Body of pancreas (tissue), 4 donors: ENCODE data around the gene VAMP3. TPM values are rescaled to one million over a fixed set of nuclear protein-coding genes. Genes with fewer than 3 reads are reported as not detected.

Source experiments
- ATAC-seq: fragments of 150-250 bp; one replicate; pipeline ENCODE4 v1.9.1; 2016
- DNase-seq, 4 donors: peaks; one replicate each; pipeline ENCODE4 v3.0.0-alpha.2; 2019
- H3K27ac ChIP-seq, 4 donors: fragments of 200-600 bp; sonication (generic); 1 replicate in 3 of 4; 2 replicates in 1 of 4; pipeline versions ENCODE4 v1.5.1 to v1.6.1; 2016 to 2019; ENCODE audit warnings: mild to moderate bottlenecking in 1 of 4, mixed read lengths in 1 of 4, moderate library complexity in 1 of 4
- H3K27me3 ChIP-seq, 2 donors: fragments of 200-600 bp; sonication (generic); one replicate each; pipeline ENCODE4 v1.6.0; 2016; ENCODE audit warnings: mild to moderate bottlenecking in 1 of 2
- H3K36me3 ChIP-seq, 2 donors: fragments of 200-600 bp; sonication (generic); replicated peaks in 1 of 2; 2 replicates each; pipeline ENCODE4 v1.5.1; 2016; ENCODE audit warnings: low read depth in 2 of 2; ENCODE audit not compliant: insufficient read depth in 1 of 2
- H3K4me1 ChIP-seq: fragments of 200-600 bp; sonication (generic); one replicate; pipeline ENCODE4 v1.6.0; 2016
- H3K4me3 ChIP-seq, 2 donors: fragments of 200-600 bp; sonication (generic); 1 replicate in 1 of 2; 2 replicates in 1 of 2; pipeline ENCODE4 v1.5.1; 2016 to 2019
- H3K9me3 ChIP-seq, 3 donors: fragments of 200-600 bp; sonication (generic); 1 replicate in 2 of 3; 2 replicates in 1 of 3; pipeline ENCODE4 v1.5.1; 2016
- POLR2A ChIP-seq, 3 donors: fragments of 450-650 bp; IDR thresholded peaks; one replicate each; pipeline ENCODE4 v1.6.1; 2016; ENCODE audit warnings: antibody characterized with exemption in 3 of 3, mild to moderate bottlenecking in 2 of 3
- WGBS, 2 donors: methylation state at CpG; one replicate each; pipeline ENCODE4 v1.1.5; 2017; 5-methylcytosine and 5-hydroxymethylcytosine counted together
- intact Hi-C: fragments of 100-400 bp; cut with DNase I; formaldehyde crosslinking; loops from one replicate; pipeline ENCODE4 v1.15.1; 2023
- total RNA-seq, 2 donors: library from RNA; depleted of rRNA; stranded (reverse); fragments of >200 nt; gene quantifications; one replicate each; pipeline ENCODE4 v1.1.0, GENCODE V29; 2016
- TF ChIP-seq, protein P1 (sequence below), 7 experiments: fragments of 450-650 bp in 4 of 7; fragments of 200-600 bp in 3 of 7; sonication (generic) in 3 of 7; IDR thresholded peaks; one replicate each; pipeline ENCODE4 v1.5.1; 2016 to 2019; ENCODE audit warnings: antibody characterized with exemption in 7 of 7

VAMP3 gene
- total RNA-seq, 2 donors from 2014 or later = 28.0 to 43.3 TPM

- H3K27ac ChIP-seq = no peak overlapping the region
- TF ChIP-seq POLR2A (IDR thresholded peaks at IDR 0.05) = no peak
- TF ChIP-seq, protein P1, sequence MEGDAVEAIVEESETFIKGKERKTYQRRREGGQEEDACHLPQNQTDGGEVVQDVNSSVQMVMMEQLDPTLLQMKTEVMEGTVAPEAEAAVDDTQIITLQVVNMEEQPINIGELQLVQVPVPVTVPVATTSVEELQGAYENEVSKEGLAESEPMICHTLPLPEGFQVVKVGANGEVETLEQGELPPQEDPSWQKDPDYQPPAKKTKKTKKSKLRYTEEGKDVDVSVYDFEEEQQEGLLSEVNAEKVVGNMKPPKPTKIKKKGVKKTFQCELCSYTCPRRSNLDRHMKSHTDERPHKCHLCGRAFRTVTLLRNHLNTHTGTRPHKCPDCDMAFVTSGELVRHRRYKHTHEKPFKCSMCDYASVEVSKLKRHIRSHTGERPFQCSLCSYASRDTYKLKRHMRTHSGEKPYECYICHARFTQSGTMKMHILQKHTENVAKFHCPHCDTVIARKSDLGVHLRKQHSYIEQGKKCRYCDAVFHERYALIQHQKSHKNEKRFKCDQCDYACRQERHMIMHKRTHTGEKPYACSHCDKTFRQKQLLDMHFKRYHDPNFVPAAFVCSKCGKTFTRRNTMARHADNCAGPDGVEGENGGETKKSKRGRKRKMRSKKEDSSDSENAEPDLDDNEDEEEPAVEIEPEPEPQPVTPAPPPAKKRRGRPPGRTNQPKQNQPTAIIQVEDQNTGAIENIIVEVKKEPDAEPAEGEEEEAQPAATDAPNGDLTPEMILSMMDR (IDR thresholded peaks at IDR 0.05) = no peak
- DNase-seq (no peak), ATAC-seq (no peak)
- no peak overlapping the region for H3K4me3 ChIP-seq
- H3K27me3 ChIP-seq = no peaks in the 10 kb centered on the region
- intact Hi-C loops = no loop called here
- H3K36me3 ChIP-seq = peaks cover 0 to 33% of the 10 kb centered on the region in 2 donors
- H3K9me3 ChIP-seq = no peaks in the 10 kb centered on the region
- H3K4me1 ChIP-seq = no peaks in the 10 kb centered on the region
- 94 to 97% methylated on average over 13 of the region's 13 CpGs for WGBS, 2 donors
Observed at GRCh38 chr1:7809742-7810141, 38.6 kb downstream of the VAMP3 start.

GRCh38 chr1:7810395-7810794 is 39.3 kb downstream of the VAMP3 start:
- no peaks in the 10 kb centered on the region for H3K27me3 ChIP-seq
- intact Hi-C loops = no loop called here
- DNase-seq (peak in 1 of 4 donors; percentile 17), ATAC-seq (no peak)
- no peak overlapping the region for H3K27ac ChIP-seq
- H3K4me1 ChIP-seq = no peaks in the 10 kb centered on the region
- H3K9me3 ChIP-seq = no peaks in the 10 kb centered on the region
- TF ChIP-seq, protein P1 (IDR thresholded peaks at IDR 0.05) = no peak
- no peak for TF ChIP-seq POLR2A (IDR thresholded peaks at IDR 0.05)
- H3K4me3 ChIP-seq = no peak overlapping the region
- 93 to 95% methylated on average over 7 of the region's 7 CpGs for WGBS, 2 donors
- peaks cover 0 to 31% of the 10 kb centered on the region in 2 donors for H3K36me3 ChIP-seq

- Histone ChIP-seq H3K27ac (no peak overlapping the region), H3K36me3 (peaks cover 0 to 28% of the 10 kb centered on the region in 2 donors), H3K4me3 (no peak overlapping the region), H3K27me3 (no peaks in the 10 kb centered on the region), H3K9me3 (no peaks in the 10 kb centered on the region), H3K4me1 (no peaks in the 10 kb centered on the region)
- TF ChIP-seq, protein P1 (IDR thresholded peaks at IDR 0.05) = no peak
- no peak for TF ChIP-seq POLR2A (IDR thresholded peaks at IDR 0.05)
- DNase-seq (no peak), ATAC-seq (no peak)
- intact Hi-C loops = no loop called here
- 91 to 95% methylated on average over 6 of the region's 6 CpGs for WGBS, 2 donors
Observed at GRCh38 chr1:7811476-7811875, 40.4 kb downstream of the VAMP3 start.

GRCh38 chr1:7813677-7814373 is 42.7 kb downstream of the VAMP3 start:
- H3K4me3 ChIP-seq = no peak overlapping the region
- no peak overlapping the region for H3K27ac ChIP-seq
- TF ChIP-seq, protein P1 (IDR thresholded peaks at IDR 0.05) = no peak
- no peak for TF ChIP-seq POLR2A (IDR thresholded peaks at IDR 0.05)
- no peaks in the 10 kb centered on the region for H3K4me1 ChIP-seq
- DNase-seq (no peak), ATAC-seq (no peak)
- no peaks in the 10 kb centered on the region for H3K27me3 ChIP-seq
- peaks cover 0 to 27% of the 10 kb centered on the region in 2 donors for H3K36me3 ChIP-seq
- intact Hi-C loops = no loop called here
- WGBS, 2 donors = 94 to 98% methylated on average over 3 of the region's 3 CpGs
- H3K9me3 ChIP-seq = no peaks in the 10 kb centered on the region

DNA sequence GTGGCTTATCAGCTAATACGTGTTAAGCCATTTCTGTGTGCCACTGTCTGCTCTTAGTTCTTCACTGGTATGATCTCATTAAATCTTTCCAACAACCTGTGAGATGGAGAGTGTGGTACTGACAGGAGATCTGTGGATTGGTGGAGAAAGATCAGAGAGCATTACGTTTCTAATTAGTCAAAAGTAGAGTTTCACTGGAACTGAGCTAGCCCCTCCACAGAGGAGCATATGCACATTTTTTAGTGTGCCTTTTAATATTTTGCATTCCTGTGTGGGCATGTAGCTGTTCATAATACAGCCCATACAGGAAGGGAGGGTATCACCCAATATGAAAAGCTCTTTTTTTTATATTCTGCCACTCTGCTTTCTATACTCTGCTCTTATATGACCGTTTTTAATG is 50.2 kb downstream of the VAMP3 start:
- ATAC-seq = no peak
- WGBS, 2 donors = 67 to 83% methylated on average over 3 of the region's 3 CpGs
- no peak overlapping the region for H3K4me3 ChIP-seq
- no peaks in the 10 kb centered on the region for H3K4me1 ChIP-seq
- DNase-seq = no peak
- no peak overlapping the region for H3K27ac ChIP-seq
- no peaks in the 10 kb centered on the region for H3K9me3 ChIP-seq
- no peak for TF ChIP-seq POLR2A (IDR thresholded peaks at IDR 0.05)
- TF ChIP-seq, protein P1 (IDR thresholded peaks at IDR 0.05) = no peak
- H3K27me3 ChIP-seq = no peaks in the 10 kb centered on the region
- H3K36me3 ChIP-seq = peaks cover 0 to 15% of the 10 kb centered on the region in 2 donors
- intact Hi-C loops = no loop called here
